IMR-90 (cell line): ENCODE data around the gene CDRT4. TPM values are rescaled to one million over a fixed set of nuclear protein-coding genes. Genes with fewer than 3 reads are reported as not detected.
A peak's percentile ranks its signal among the peaks of the same experiment; 100 is the strongest.

Experiments
- ATAC-seq: fragments of 200-7000 bp; cut with Tn5 transposase; 2 replicates; pipeline ENCODE4 v1.9.1; 2020; ENCODE audit warnings: low read depth, mild to moderate bottlenecking, moderate library complexity
- BruUV-seq: library from RNA; stranded (reverse); fragments of 400-500 nt; replicated peaks from 2 replicates; lab custom pipeline; 2021; lab: Mats Ljungman, UMichigan
- CTCF ChIA-PET: fragments of 300-600 bp; formaldehyde crosslinking; extraction: SDS; loops from one replicate; lab custom pipeline; 2021; ENCODE audit warnings: antibody characterized with exemption; lab: Yijun Ruan, JAX
- POLR2A ChIA-PET: fragments of 300-600 bp; sonication (Branson Sonifier 250); formaldehyde crosslinking; loops from one replicate; lab custom pipeline; 2022; ENCODE audit warnings: antibody characterized with exemption; ENCODE audit not compliant: unreplicated experiment; lab: Charles Lee
- DNase-seq: peaks from one replicate; pipeline ENCODE4 v3.0.0; 2013
- H2AFZ ChIP-seq: replicated peaks from 2 replicates; pipeline ENCODE3; 2013; ENCODE audit warnings: low read length, mild to moderate bottlenecking; ENCODE audit not compliant: poor library complexity
- H2AK5ac ChIP-seq: 2 replicates; pipeline ENCODE4 v1.6.1; 2013; ENCODE audit warnings: low read depth, low read length, inconsistent platforms
- H2AK9ac ChIP-seq: replicated peaks from 2 replicates; pipeline ENCODE3; 2013; ENCODE audit warnings: mild to moderate bottlenecking, low read depth, low read length, moderate library complexity; ENCODE audit not compliant: poor library complexity
- H2BK120ac ChIP-seq: 2 replicates; pipeline ENCODE4 v1.6.1; 2013; ENCODE audit warnings: low read depth, low read length, inconsistent platforms
- H2BK15ac ChIP-seq: 3 replicates; pipeline ENCODE4 v1.6.1; 2013; ENCODE audit warnings: low read depth, low read length, inconsistent platforms
- H2BK20ac ChIP-seq: 2 replicates; pipeline ENCODE4 v1.6.1; 2013; ENCODE audit warnings: low read depth, mild to moderate bottlenecking, inconsistent platforms, low read length, moderate library complexity
- H2BK5ac ChIP-seq: 2 replicates; pipeline ENCODE4 v1.6.1; 2013; ENCODE audit warnings: mild to moderate bottlenecking, low read depth, low read length, inconsistent platforms; ENCODE audit not compliant: poor library complexity, severe bottlenecking
- H3K14ac ChIP-seq: replicated peaks from 2 replicates; pipeline ENCODE4 v1.6.1; 2013; ENCODE audit warnings: low read depth, low read length, inconsistent platforms
- H3K18ac ChIP-seq: 2 replicates; pipeline ENCODE4 v1.6.1; 2013; ENCODE audit warnings: low read depth, low read length, control low read depth
- H3K23ac ChIP-seq: 2 replicates; pipeline ENCODE4 v1.6.1; 2013; ENCODE audit warnings: low read depth, low read length, inconsistent platforms
- H3K27ac ChIP-seq: 2 replicates; pipeline ENCODE4 v1.5.1; 2013; ENCODE audit warnings: mild to moderate bottlenecking, control low read depth, low read length; ENCODE audit not compliant: insufficient read depth
- H3K27me3 ChIP-seq: 2 replicates; pipeline ENCODE4 v1.6.1; 2013; ENCODE audit warnings: low read length; ENCODE audit not compliant: control insufficient read depth, insufficient read depth
- H3K36me3 ChIP-seq: 2 replicates; pipeline ENCODE4 v1.6.1; 2013; ENCODE audit warnings: low read length, mixed read lengths; ENCODE audit not compliant: control insufficient read depth, insufficient read depth
- H3K4ac ChIP-seq: 2 replicates; pipeline ENCODE4 v1.6.1; 2013; ENCODE audit warnings: low read depth, low read length, inconsistent platforms
- H3K4me1 ChIP-seq: 2 replicates; pipeline ENCODE4 v1.6.1; 2013; ENCODE audit warnings: low read length, mixed read lengths; ENCODE audit not compliant: control insufficient read depth, insufficient read depth
- H3K4me2 ChIP-seq: 2 replicates; pipeline ENCODE4 v1.6.1; 2013; ENCODE audit warnings: low read depth, mild to moderate bottlenecking, control low read depth, low read length, moderate library complexity
- H3K4me3 ChIP-seq: 2 replicates; pipeline ENCODE4 v1.5.1; 2013; ENCODE audit warnings: low read depth, mild to moderate bottlenecking, control low read depth, low read length, moderate library complexity; ENCODE audit not compliant: insufficient read depth
- H3K56ac ChIP-seq: 2 replicates; pipeline ENCODE4 v1.6.1; 2013; ENCODE audit warnings: low read length, inconsistent platforms; ENCODE audit not compliant: insufficient read depth; ENCODE audit errors: extremely low read depth
- H3K79me1 ChIP-seq, 2 experiments: 2 replicates each; pipeline ENCODE4 v1.6.1; 2013; ENCODE audit warnings: low read length in 2 of 2, inconsistent platforms in 1 of 2, low read depth in 1 of 2
- H3K9ac ChIP-seq: 2 replicates; pipeline ENCODE4 v1.6.1; 2013; ENCODE audit warnings: low read depth, low read length, control low read depth
- H3K9me1 ChIP-seq: 2 replicates; pipeline ENCODE4 v1.6.1; 2013; ENCODE audit warnings: low read length, inconsistent platforms; ENCODE audit not compliant: insufficient read depth
- H3K9me3 ChIP-seq: 2 replicates; pipeline ENCODE4 v1.6.1; 2013; ENCODE audit warnings: low read length; ENCODE audit not compliant: control insufficient read depth, insufficient read depth
- H4K20me1 ChIP-seq: 2 replicates; pipeline ENCODE4 v1.6.1; 2013; ENCODE audit warnings: low read length, inconsistent platforms; ENCODE audit not compliant: insufficient read depth
- H4K5ac ChIP-seq: 2 replicates; pipeline ENCODE4 v1.6.1; 2013; ENCODE audit warnings: mild to moderate bottlenecking, low read depth, low read length, control low read depth
- H4K8ac ChIP-seq, 2 experiments: 2 replicates each; pipeline ENCODE4 v1.6.1; 2013; ENCODE audit warnings: low read depth in 2 of 2, low read length in 2 of 2, control low read depth in 1 of 2, inconsistent platforms in 1 of 2
- H4K91ac ChIP-seq: 2 replicates; pipeline ENCODE4 v1.6.1; 2013; ENCODE audit warnings: low read depth, low read length, inconsistent platforms; ENCODE audit not compliant: insufficient read depth
- BHLHE40 ChIP-seq: fragments of 150-350 bp; IDR thresholded peaks from 2 replicates; pipeline ENCODE4 v1.6.1; 2016; ENCODE audit warnings: mild to moderate bottlenecking, low read depth, low read length
- CEBPB ChIP-seq: IDR thresholded peaks from 2 replicates; pipeline ENCODE4 v1.6.1; 2012; ENCODE audit warnings: low read depth, low read length, improper control_type of control experiment
- CHD1 ChIP-seq: IDR thresholded peaks from 2 replicates; pipeline ENCODE4 v1.6.1; 2012; ENCODE audit warnings: low read depth, low read length, improper control_type of control experiment
- FOS ChIP-seq: fragments of 150-350 bp; IDR thresholded peaks from 2 replicates; pipeline ENCODE4 v1.6.1; 2016; ENCODE audit warnings: low read depth, low read length
- MAZ ChIP-seq: IDR thresholded peaks from 2 replicates; pipeline ENCODE4 v1.6.1; 2012; ENCODE audit warnings: low read depth, mild to moderate bottlenecking, low read length, improper control_type of control experiment, moderate library complexity, borderline replicate concordance
- MXI1 ChIP-seq: IDR thresholded peaks from 2 replicates; pipeline ENCODE4 v1.6.1; 2012; ENCODE audit warnings: low read depth, mild to moderate bottlenecking, low read length, moderate library complexity, borderline replicate concordance
- NFE2L2 ChIP-seq: fragments of 150-350 bp; IDR thresholded peaks from 2 replicates; pipeline ENCODE4 v1.6.1; 2016; ENCODE audit warnings: low read depth, mild to moderate bottlenecking, low read length
- POLR2A ChIP-seq: IDR thresholded peaks from 2 replicates; pipeline ENCODE4 v1.6.1; 2012; ENCODE audit warnings: mild to moderate bottlenecking, low read depth, low read length
- RAD21 ChIP-seq: IDR thresholded peaks from 2 replicates; pipeline ENCODE4 v1.6.1; 2012; ENCODE audit warnings: low read length, improper control_type of control experiment
- SMC3 ChIP-seq: fragments of 150-350 bp; IDR thresholded peaks from 2 replicates; pipeline ENCODE4 v1.6.1; 2016; ENCODE audit warnings: low read depth, mild to moderate bottlenecking, antibody characterized with exemption, low read length, moderate library complexity
- WGBS, 2 experiments: methylation state at CpG; one replicate each; pipeline versions ENCODE4 v1.1.5 to v1.1.7; 2013; ENCODE audit warnings: missing lambda C conversion rate in 2 of 2; ENCODE audit not compliant: insufficient read length in 1 of 2; ENCODE audit errors: extremely low coverage in 2 of 2; 5-methylcytosine and 5-hydroxymethylcytosine counted together
- dilution Hi-C: fragments of 300-500 bp; cut with HindIII; formaldehyde crosslinking; loops from one replicate; pipeline ENCODE4 v1.14.3; 2018; ENCODE audit warnings: low sequenced_read_pairs; ENCODE audit not compliant: unreplicated experiment
- in situ Hi-C: fragments of 300-500 bp; cut with MboI; formaldehyde crosslinking; loops from 3 replicates; pipeline ENCODE4 v1.14.3; 2019; ENCODE audit warnings: low sequenced_read_pairs, inconsistent platforms, mixed read lengths
- intact Hi-C: fragments of 100-400 bp; cut with micrococcal nuclease; formaldehyde crosslinking; loops from 2 replicates; pipeline ENCODE4 v1.10.0; 2022
- polyA plus RNA-seq, 3 experiments: library from polyadenylated mRNA; depleted of rRNA; stranded (reverse); fragments of >200 nt; gene quantifications; 2 replicates each; pipeline ENCODE4 v1.2.3, GENCODE V29; 2012; ENCODE audit warnings: low replicate concordance in 1 of 3
- total RNA-seq: library from RNA; depleted of rRNA; stranded (reverse); fragments of >200 nt; gene quantifications from 2 replicates; pipeline ENCODE4 v1.2.3, GENCODE V29; 2012
- TF ChIP-seq, protein P1 (sequence below): fragments of 150-350 bp; IDR thresholded peaks from 2 replicates; pipeline ENCODE4 v1.6.1; 2016; ENCODE audit warnings: low read depth, mild to moderate bottlenecking, low read length, moderate library complexity, borderline replicate concordance

Gene CDRT4
- total and polyA plus RNA-seq, 2 of the 4 experiments (the other 2 are of a cell fraction): 0.90 to 3.7 TPM

DNA sequence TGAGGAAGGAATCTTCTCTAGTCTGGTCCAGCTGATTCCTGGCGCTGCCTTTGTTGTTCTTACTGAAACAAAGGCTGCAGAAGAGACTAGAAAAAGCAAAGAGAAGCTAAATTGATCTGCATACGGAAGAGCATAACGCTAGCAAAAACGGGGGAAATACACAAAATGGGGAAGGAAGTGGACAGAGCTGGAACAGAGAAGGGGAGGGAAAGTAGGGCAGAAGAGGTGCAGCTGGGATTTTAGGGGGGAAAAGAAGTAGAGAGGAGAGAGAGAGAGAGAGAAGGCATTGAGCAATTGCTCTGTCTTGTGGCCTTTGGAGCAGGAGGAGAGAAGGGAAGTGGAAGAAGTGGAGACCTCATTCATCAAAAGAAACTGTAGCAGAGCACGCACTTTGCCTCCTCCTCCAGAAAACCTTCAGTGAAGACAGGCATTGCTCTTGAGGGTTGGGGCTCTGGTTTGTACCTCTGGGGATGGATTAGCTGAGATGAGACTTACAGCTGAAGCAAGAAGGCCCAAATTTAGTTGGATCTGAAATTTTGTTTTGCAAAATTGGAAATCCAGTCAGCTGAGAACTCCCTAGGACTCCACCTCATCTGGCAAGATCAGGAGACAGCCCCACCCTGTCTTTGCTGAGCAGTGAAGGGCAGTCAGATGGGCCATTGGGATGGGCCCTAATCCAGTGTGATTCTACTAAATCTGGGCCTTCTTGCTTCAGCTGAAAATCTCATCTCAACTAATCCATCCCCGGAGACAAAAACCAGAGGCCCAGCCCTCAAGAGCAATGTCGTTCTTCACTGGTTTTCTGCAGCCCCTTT lies 55.8 kb downstream of the CDRT4 start (continued):
- TF ChIP-seq NFE2L2 (no peak), SMC3 (no peak)

DNA sequence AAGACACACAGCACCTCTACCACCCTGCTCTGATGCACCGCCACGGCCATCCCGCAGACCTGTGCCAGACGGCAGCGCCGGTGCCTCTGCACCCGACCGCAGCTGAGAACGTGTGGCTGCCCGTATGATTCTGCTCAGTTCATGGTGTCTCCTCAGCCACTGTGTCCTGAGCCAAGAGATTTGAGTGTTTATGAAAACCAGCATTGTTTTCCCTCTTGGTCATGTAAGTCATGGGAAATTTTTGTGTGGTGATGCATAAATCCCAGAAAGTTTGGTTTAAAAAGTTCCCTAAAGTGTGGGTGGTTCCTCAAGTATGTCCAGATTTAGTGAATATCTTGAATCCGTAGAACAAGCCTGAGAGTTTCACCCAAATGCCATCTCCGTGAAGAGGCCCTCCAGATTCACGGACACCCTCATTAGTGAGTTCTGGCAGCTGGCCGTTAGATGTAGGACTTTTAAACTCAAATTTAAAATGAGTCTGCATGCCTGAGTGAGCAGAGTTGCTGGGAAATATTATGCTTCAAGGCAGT lies 57.6 kb downstream of the CDRT4 start:
- peak overlapping the region; percentile 65 to 97 for H4K8ac ChIP-seq
- peak overlapping the region; percentile 99 for H3K18ac ChIP-seq
- H2AK9ac ChIP-seq: no peak overlapping the region
- WGBS, 2 experiments: 8% methylated on average over 2 of the region's 14 CpGs; no CpG with 5 or more reads in 1 of the 2 experiments
- intact Hi-C loops: no loop called here
- peak overlapping the region; percentile 93 for H2AK5ac ChIP-seq
- dilution Hi-C loops: no loop called here
- H3K56ac ChIP-seq: peak overlapping the region; percentile 94
- H4K91ac ChIP-seq: peak overlapping the region; percentile 92
- no peaks in the 10 kb centered on the region for H3K36me3 ChIP-seq
- ChIA-PET CTCF (interaction anchor here (1.6 kb wide), 1 partner anchor 93 kb away, joined by 4 read pairs; no protein-coding TSS in a partner anchor), POLR2A (no interaction called here)
- H2BK15ac ChIP-seq: peak overlapping the region; percentile 91; the same call in 2 of the 3 replicates
- peak overlapping the region; percentile 3; the same call in 1 of the 2 replicates for H3K4me3 ChIP-seq
- peak overlapping the region; percentile 86 for H3K27ac ChIP-seq
- ATAC-seq (peak; percentile 95), DNase-seq (peak; percentile 98)
- BruUV-seq: no TSS peak
- H3K4me2 ChIP-seq: peak overlapping the region; percentile 48
- peak overlapping the region; percentile 75 for H2BK5ac ChIP-seq
- H2BK20ac ChIP-seq: peak overlapping the region; percentile 99
- H3K27me3 ChIP-seq: no peaks in the 10 kb centered on the region
- H3K23ac ChIP-seq: peak overlapping the region; percentile 97
- H3K9me3 ChIP-seq: no peaks in the 10 kb centered on the region
- H3K9ac ChIP-seq: peak overlapping the region; percentile 70
- H4K20me1 ChIP-seq: no peaks in the 10 kb centered on the region
- peak overlapping the region; percentile 99 for H2BK120ac ChIP-seq
- peaks cover 20% of the 10 kb centered on the region for H3K4me1 ChIP-seq
- peaks cover 15% of the 10 kb centered on the region for H3K9me1 ChIP-seq
- H2AFZ ChIP-seq: peak overlapping the region; percentile 86
- H3K79me1 ChIP-seq: 0 out of 4 replicates have a peak, but pooled peaks cover 0 to 4% of the 10 kb centered on the region in 2 experiments
- no peak for TF ChIP-seq CHD1
- peak; percentile 27 for TF ChIP-seq RAD21
- peak; percentile 79 for TF ChIP-seq POLR2A
- no peak for TF ChIP-seq NFE2L2
- TF ChIP-seq, protein P1, sequence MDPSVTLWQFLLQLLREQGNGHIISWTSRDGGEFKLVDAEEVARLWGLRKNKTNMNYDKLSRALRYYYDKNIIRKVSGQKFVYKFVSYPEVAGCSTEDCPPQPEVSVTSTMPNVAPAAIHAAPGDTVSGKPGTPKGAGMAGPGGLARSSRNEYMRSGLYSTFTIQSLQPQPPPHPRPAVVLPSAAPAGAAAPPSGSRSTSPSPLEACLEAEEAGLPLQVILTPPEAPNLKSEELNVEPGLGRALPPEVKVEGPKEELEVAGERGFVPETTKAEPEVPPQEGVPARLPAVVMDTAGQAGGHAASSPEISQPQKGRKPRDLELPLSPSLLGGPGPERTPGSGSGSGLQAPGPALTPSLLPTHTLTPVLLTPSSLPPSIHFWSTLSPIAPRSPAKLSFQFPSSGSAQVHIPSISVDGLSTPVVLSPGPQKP: no peak
- TF ChIP-seq MAZ: peak; percentile 37; the same call in 1 of the 2 replicates
- 0 out of 2 replicates have a peak, but pooled peaks have one; percentile 19 for TF ChIP-seq CEBPB
- TF ChIP-seq BHLHE40: peak; percentile 93
- no peak for TF ChIP-seq SMC3
- TF ChIP-seq FOS: peak; percentile 82
- TF ChIP-seq MXI1: 0 out of 2 replicates have a peak, but pooled peaks have one; percentile 20
- peak overlapping the region; percentile 95 for H3K14ac ChIP-seq
- H4K5ac ChIP-seq: peak overlapping the region; percentile 55
- in situ Hi-C loops: no loop called here
- peak overlapping the region; percentile 98 for H3K4ac ChIP-seq
